GM23338 (cell line): ENCODE measurements around the gene SPTBN4. TPM values are rescaled to one million over a fixed set of nuclear protein-coding genes. Genes with fewer than 3 reads are reported as not detected.

Source experiments
- ATAC-seq: fragments of 200-7000 bp; cut with Tn5 transposase; 3 replicates; pipeline ENCODE4 v1.9.1; 2020
- DNase-seq: peaks from one replicate; pipeline ENCODE4 v3.0.0-alpha.2; 2015; ENCODE audit warnings: low spot score
- H2AFZ ChIP-seq: fragments of 200-600 bp; sonication (generic); 2 replicates; pipeline ENCODE4 v1.8.0; 2016; ENCODE audit warnings: antibody characterized with exemption, mild to moderate bottlenecking, moderate library complexity
- H3F3A ChIP-seq: fragments of 200-600 bp; sonication (generic); replicated peaks from 2 replicates; pipeline ENCODE4 v1.8.0; 2017; ENCODE audit warnings: antibody characterized with exemption, mixed run types, low read depth
- H3K27ac ChIP-seq: fragments of 200-600 bp; sonication (generic); 2 replicates; pipeline ENCODE4 v1.6.1; 2016; ENCODE audit warnings: low read depth
- H3K27me3 ChIP-seq: fragments of 200-600 bp; sonication (generic); 2 replicates; pipeline ENCODE4 v1.8.0; 2016; ENCODE audit warnings: mild to moderate bottlenecking, mixed run types, moderate library complexity; ENCODE audit not compliant: insufficient read depth
- H3K36me3 ChIP-seq: fragments of 200-600 bp; sonication (generic); 2 replicates; pipeline ENCODE4 v1.8.0; 2016; ENCODE audit warnings: mild to moderate bottlenecking; ENCODE audit not compliant: insufficient read depth
- H3K4me1 ChIP-seq: fragments of 200-600 bp; sonication (generic); 2 replicates; pipeline ENCODE4 v1.8.0; 2016; ENCODE audit warnings: mild to moderate bottlenecking, moderate library complexity; ENCODE audit not compliant: insufficient read depth
- H3K4me2 ChIP-seq: fragments of 200-600 bp; sonication (generic); 2 replicates; pipeline ENCODE4 v1.7.1; 2017; ENCODE audit warnings: mixed run types
- H3K4me3 ChIP-seq: fragments of 200-600 bp; sonication (generic); 2 replicates; pipeline ENCODE4 v1.6.1; 2016; ENCODE audit warnings: mixed run types
- H3K79me2 ChIP-seq: fragments of 200-600 bp; sonication (generic); replicated peaks from 2 replicates; pipeline ENCODE4 v1.8.0; 2017; ENCODE audit warnings: mild to moderate bottlenecking; ENCODE audit not compliant: insufficient read depth
- H3K9me2 ChIP-seq: fragments of 200-600 bp; sonication (generic); 2 replicates; pipeline ENCODE4 v1.8.0; 2017; ENCODE audit not compliant: insufficient read depth
- H4K20me1 ChIP-seq: fragments of 200-600 bp; sonication (generic); replicated peaks from 2 replicates; pipeline ENCODE4 v1.8.0; 2017; ENCODE audit warnings: mild to moderate bottlenecking; ENCODE audit not compliant: insufficient read depth
- H3K27ac Mint-ChIP-seq: 2 replicates; pipeline ENCODE4 v1.8.0; 2020; ENCODE audit warnings: inconsistent platforms, mild to moderate bottlenecking, moderate library complexity, mixed read lengths
- H3K27me3 Mint-ChIP-seq: 3 replicates; pipeline ENCODE4 v1.8.0; 2022; ENCODE audit warnings: low read depth, mild to moderate bottlenecking, moderate library complexity, mixed read lengths, inconsistent platforms; ENCODE audit not compliant: insufficient read depth, poor library complexity
- H3K36me3 Mint-ChIP-seq: 3 replicates; pipeline ENCODE4 v1.8.0; 2021; ENCODE audit warnings: low read depth, mild to moderate bottlenecking, inconsistent platforms, moderate library complexity, mixed read lengths
- H3K4me1 Mint-ChIP-seq: 3 replicates; pipeline ENCODE4 v1.8.0; 2020; ENCODE audit warnings: mild to moderate bottlenecking, inconsistent platforms, mixed read lengths
- H3K4me3 Mint-ChIP-seq: 3 replicates; pipeline ENCODE4 v1.8.0; 2021; ENCODE audit warnings: moderate library complexity, mild to moderate bottlenecking, inconsistent platforms, mixed read lengths
- H3K9me3 Mint-ChIP-seq: 3 replicates; pipeline ENCODE4 v1.8.0; 2020; ENCODE audit warnings: moderate library complexity, mild to moderate bottlenecking, inconsistent platforms, mixed read lengths
- CREB1 ChIP-seq: fragments of 250-450 bp; sonication (Bioruptor Pico); IDR thresholded peaks from 2 replicates; pipeline ENCODE4 v1.5.0; 2020; ENCODE audit warnings: low read depth, mild to moderate bottlenecking, moderate library complexity
- EZH2 ChIP-seq: fragments of 200-600 bp; sonication (generic); IDR thresholded peaks from one replicate; pipeline ENCODE4 v1.8.0; 2017; ENCODE audit warnings: antibody characterized with exemption, mild to moderate bottlenecking, low read depth; ENCODE audit not compliant: unreplicated experiment
- POLR2AphosphoS5 ChIP-seq: IDR thresholded peaks from 2 replicates; pipeline ENCODE4 v1.6.1; 2016; ENCODE audit warnings: antibody characterized with exemption, low read depth
- STAT1 ChIP-seq: IDR thresholded peaks from one replicate; pipeline ENCODE4 v1.6.1; 2016; ENCODE audit warnings: antibody characterized with exemption; ENCODE audit not compliant: unreplicated experiment
- polyA plus RNA-seq: library from polyadenylated mRNA; unstranded; fragments of >200 nt; fragmentation: Nextera tagmentation; extraction: Ambion mirVana; gene quantifications from 2 replicates; pipeline ENCODE4 v1.2.1, GENCODE V29; 2016
- total RNA-seq: library from RNA; depleted of rRNA; stranded (reverse); fragments of >200 nt; shearing (Covaris generic); gene quantifications from 2 replicates; pipeline ENCODE4 v1.2.3, GENCODE V29; 2014
- TF ChIP-seq, protein P1 (sequence below): IDR thresholded peaks from 2 replicates; pipeline ENCODE4 v1.6.1; 2016; ENCODE audit warnings: antibody characterized with exemption
- TF ChIP-seq, protein P2 (sequence below), 2 experiments: fragments of 200-600 bp in 1 of 2; sonication (generic) in 1 of 2; conservative IDR thresholded peaks; 2 replicates each; pipeline versions ENCODE4 v1.5.1 to v1.6.1; 2016 to 2017; ENCODE audit warnings: antibody characterized with exemption in 2 of 2, low read depth in 2 of 2, mild to moderate bottlenecking in 2 of 2, moderate library complexity in 1 of 2

Gene SPTBN4
- total and polyA plus RNA-seq, 2 experiments from 2014 or later = 1.6 to 2.3 TPM

DNA sequence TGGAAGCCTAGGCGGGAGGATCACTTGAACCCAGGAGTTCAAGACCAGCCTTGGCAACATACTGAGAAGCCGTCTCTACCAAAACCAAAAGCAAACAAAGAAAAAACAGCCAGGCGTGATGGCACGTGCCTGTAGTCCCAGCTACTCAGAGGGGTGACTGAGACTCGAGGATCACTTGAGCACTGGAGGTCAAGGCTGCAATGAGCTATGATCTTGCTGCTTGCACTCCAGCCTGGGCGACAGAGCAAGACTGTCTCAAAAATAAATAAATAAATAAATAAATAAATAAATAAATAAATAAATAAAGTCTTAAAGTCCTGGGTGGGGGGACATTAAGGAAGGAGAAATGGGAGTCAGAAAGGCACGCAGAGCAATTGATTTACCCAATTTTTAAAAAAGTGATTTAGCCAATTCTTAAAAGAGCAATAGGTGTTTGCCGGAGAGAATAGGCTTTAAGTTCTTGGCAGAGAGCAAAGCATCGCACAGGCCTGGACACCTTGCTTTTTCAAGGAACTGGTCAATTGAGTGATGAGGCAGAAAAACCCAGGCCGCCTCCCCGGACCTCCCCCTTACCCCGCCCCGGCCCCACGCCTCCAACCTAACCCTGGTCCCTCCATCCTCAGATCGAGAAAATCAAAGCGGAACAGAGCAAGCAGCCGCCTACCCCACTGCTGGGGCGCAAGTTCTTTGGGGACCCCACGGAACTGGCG lies 100.4 kb downstream of the SPTBN4 start:
- Histone ChIP-seq H3K9me2 (peaks cover 9% of the 10 kb centered on the region), H3F3A (no peaks in the 10 kb centered on the region), H4K20me1 (0 out of 2 replicates have a peak, but pooled peaks cover 4% of the 10 kb centered on the region), H3K27ac (no peak overlapping the region), H3K4me1 (no peaks in the 10 kb centered on the region; the same call in 1 of the 2 replicates), H3K36me3 (no peaks in the 10 kb centered on the region), H2AFZ (peak overlapping the region; percentile 90), H3K27me3 (peaks cover 68% of the 10 kb centered on the region), H3K4me2 (peak overlapping the region; percentile 83), H3K4me3 (peak overlapping the region; percentile 71), H3K79me2 (no peaks in the 10 kb centered on the region)
- no peaks in the 10 kb centered on the region for H3K9me3 Mint-ChIP-seq
- DNase-seq (peak; percentile 55), ATAC-seq (peak; percentile 20)
- H3K4me1 Mint-ChIP-seq = peaks cover 10% of the 10 kb centered on the region; the same call in 2 of the 3 replicates
- TF ChIP-seq EZH2 (peak; percentile 58), STAT1 (no peak)
- TF ChIP-seq, protein P1, sequence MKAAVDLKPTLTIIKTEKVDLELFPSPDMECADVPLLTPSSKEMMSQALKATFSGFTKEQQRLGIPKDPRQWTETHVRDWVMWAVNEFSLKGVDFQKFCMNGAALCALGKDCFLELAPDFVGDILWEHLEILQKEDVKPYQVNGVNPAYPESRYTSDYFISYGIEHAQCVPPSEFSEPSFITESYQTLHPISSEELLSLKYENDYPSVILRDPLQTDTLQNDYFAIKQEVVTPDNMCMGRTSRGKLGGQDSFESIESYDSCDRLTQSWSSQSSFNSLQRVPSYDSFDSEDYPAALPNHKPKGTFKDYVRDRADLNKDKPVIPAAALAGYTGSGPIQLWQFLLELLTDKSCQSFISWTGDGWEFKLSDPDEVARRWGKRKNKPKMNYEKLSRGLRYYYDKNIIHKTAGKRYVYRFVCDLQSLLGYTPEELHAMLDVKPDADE = no peak
- peak overlapping the region; percentile 60 for H3K4me3 Mint-ChIP-seq
- H3K27me3 Mint-ChIP-seq = peaks cover 59% of the 10 kb centered on the region
- no peak overlapping the region for H3K27ac Mint-ChIP-seq
- H3K36me3 Mint-ChIP-seq = no peaks in the 10 kb centered on the region

DNA sequence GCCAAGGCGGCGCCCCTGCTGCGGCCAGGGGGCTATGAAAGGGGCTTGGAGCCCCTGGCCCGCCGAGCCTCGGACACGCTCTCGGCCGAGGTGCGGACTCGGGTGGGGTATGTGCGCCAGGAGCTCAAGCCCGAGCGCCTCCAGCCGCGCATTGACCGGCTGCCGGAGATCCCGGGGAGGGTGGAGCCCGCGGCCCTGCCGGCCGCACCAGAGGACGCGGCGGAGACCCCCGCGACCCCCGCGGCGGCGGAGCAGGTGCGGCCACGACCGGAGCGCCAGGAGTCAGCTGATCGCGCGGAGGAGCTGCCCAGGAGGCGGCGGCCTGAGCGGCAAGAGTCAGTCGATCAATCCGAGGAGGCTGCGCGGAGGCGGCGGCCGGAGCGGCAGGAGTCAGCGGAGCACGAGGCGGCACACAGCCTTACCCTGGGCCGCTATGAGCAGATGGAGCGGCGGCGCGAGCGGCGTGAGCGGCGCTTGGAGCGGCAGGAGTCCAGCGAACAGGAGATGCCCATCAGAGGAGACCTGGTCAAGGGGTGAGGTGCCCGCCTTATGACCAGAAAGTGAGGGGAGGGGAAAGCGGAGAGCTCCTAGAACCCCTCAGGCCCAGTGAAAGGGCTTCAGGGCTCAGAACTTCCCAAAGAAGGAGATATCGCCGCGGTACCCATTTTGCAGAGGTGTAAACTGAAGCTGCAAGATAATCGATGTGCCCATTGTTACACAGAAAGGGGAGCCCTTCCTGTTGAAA lies 101.1 kb downstream of the SPTBN4 start:
- no peaks in the 10 kb centered on the region for H3K36me3 ChIP-seq
- Mint-ChIP-seq H3K4me3 (peak overlapping the region; percentile 61), H3K27ac (no peak overlapping the region), H3K27me3 (peaks cover 56% of the 10 kb centered on the region), H3K9me3 (no peaks in the 10 kb centered on the region), H3K36me3 (no peaks in the 10 kb centered on the region), H3K4me1 (peaks cover 10% of the 10 kb centered on the region; the same call in 2 of the 3 replicates)
- H3K9me2 ChIP-seq = peaks cover 9% of the 10 kb centered on the region
- H4K20me1 ChIP-seq = 0 out of 2 replicates have a peak, but pooled peaks cover 4% of the 10 kb centered on the region
- peak; percentile 66 for TF ChIP-seq EZH2
- TF ChIP-seq POLR2AphosphoS5 = no peak
- no peaks in the 10 kb centered on the region for H3K79me2 ChIP-seq
- H3K4me3 ChIP-seq = peak overlapping the region; percentile 71
- H2AFZ ChIP-seq = peak overlapping the region; percentile 90
- peak; percentile 62 for DNase-seq
- peak overlapping the region; percentile 83 for H3K4me2 ChIP-seq
- peak; percentile 25 for ATAC-seq
- H3K27me3 ChIP-seq = peaks cover 68% of the 10 kb centered on the region
- H3F3A ChIP-seq = no peaks in the 10 kb centered on the region
- H3K27ac ChIP-seq = no peak overlapping the region
- H3K4me1 ChIP-seq = no peaks in the 10 kb centered on the region; the same call in 1 of the 2 replicates

DNA sequence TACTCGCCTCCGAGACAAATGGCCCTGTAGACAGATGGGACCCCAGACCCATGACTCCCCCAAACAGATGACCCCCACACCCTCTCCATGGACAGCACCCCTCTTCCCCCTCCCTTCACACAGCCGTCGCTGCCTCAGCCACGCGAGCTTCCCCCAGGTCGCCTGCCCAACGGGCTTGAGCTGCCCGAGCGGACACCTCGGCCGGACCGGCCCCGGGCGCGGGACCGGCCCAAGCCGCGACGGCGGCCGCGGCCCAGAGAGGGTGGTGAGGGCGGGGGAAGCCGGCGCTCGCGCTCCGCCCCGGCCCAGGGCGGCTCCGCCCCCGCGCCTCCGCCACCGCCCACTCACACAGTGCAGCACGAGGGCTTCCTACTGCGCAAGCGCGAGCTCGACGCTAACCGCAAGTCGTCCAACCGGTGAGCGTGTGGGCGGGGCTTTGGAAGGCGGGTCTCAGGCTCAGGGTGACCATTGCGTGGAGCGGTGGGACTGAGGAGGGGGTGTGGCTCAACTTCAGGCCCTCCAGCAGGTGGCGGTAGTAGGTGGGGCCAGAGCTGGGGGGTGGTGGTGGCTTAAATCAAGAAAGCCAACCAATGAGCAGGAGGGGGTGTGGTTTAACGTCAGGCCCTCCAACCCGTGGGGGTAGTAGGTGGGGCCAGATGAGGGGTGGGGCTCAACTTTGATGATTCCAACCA lies 103.7 kb downstream of the SPTBN4 start:
- Mint-ChIP-seq H3K27ac (peak overlapping the region; percentile 46; the same call in 1 of the 2 replicates), H3K9me3 (no peaks in the 10 kb centered on the region), H3K27me3 (peaks cover 53% of the 10 kb centered on the region), H3K4me3 (peak overlapping the region; percentile 73), H3K4me1 (peaks cover 15% of the 10 kb centered on the region; the same call in 2 of the 3 replicates), H3K36me3 (no peaks in the 10 kb centered on the region)
- H3K36me3 ChIP-seq = no peaks in the 10 kb centered on the region
- H3F3A ChIP-seq = no peaks in the 10 kb centered on the region
- no peaks in the 10 kb centered on the region for H3K79me2 ChIP-seq
- peaks cover 9% of the 10 kb centered on the region for H3K9me2 ChIP-seq
- H2AFZ ChIP-seq = peak overlapping the region; percentile 52; the same call in 1 of the 2 replicates
- 0 out of 2 replicates have a peak, but pooled peaks cover 4% of the 10 kb centered on the region for H4K20me1 ChIP-seq
- H3K4me2 ChIP-seq = peak overlapping the region; percentile 86
- TF ChIP-seq, protein P2, sequence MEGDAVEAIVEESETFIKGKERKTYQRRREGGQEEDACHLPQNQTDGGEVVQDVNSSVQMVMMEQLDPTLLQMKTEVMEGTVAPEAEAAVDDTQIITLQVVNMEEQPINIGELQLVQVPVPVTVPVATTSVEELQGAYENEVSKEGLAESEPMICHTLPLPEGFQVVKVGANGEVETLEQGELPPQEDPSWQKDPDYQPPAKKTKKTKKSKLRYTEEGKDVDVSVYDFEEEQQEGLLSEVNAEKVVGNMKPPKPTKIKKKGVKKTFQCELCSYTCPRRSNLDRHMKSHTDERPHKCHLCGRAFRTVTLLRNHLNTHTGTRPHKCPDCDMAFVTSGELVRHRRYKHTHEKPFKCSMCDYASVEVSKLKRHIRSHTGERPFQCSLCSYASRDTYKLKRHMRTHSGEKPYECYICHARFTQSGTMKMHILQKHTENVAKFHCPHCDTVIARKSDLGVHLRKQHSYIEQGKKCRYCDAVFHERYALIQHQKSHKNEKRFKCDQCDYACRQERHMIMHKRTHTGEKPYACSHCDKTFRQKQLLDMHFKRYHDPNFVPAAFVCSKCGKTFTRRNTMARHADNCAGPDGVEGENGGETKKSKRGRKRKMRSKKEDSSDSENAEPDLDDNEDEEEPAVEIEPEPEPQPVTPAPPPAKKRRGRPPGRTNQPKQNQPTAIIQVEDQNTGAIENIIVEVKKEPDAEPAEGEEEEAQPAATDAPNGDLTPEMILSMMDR (conservative IDR thresholded peaks at IDR 0.05; ENCODE audit: low read depth in 2 of 2) = peak; percentile 32 to 60; a peak in 3 of 4 replicates
- TF ChIP-seq CREB1 (CRISPR knock-in tag) = no peak
- peaks cover 49% of the 10 kb centered on the region for H3K27me3 ChIP-seq
- ATAC-seq (peak; percentile 83), DNase-seq (peak; percentile 100)
- H3K4me1 ChIP-seq = no peaks in the 10 kb centered on the region; the same call in 1 of the 2 replicates
- peak overlapping the region; percentile 58 for H3K4me3 ChIP-seq
- H3K27ac ChIP-seq = no peak overlapping the region
